ENCODE data around the gene STUB1. TPM values are rescaled to one million over a fixed set of nuclear protein-coding genes. Genes with fewer than 3 reads are reported as not detected.

Gene STUB1
- total RNA-seq, 2 experiments from 2014 or later: 57.1 to 61.7 TPM

- Mint-ChIP-seq H3K4me3 (peak overlapping the region; percentile 78), H3K4me1 (ENCODE audit: low read depth) (peaks cover 20% of the 10 kb centered on the region), H3K9me3 (no peaks in the 10 kb centered on the region), H3K27me3 (peaks cover 4% of the 10 kb centered on the region), H3K36me3 (ENCODE audit: low read depth) (no peaks in the 10 kb centered on the region), H3K27ac (peak overlapping the region; percentile 75)
- intact Hi-C loops (cut with micrococcal nuclease): no loop called here
- no peak for TF ChIP-seq CTCF (IDR thresholded peaks at IDR 0.05)
- DNase-seq: peak; percentile 79
- ChIA-PET POLR2A (interaction anchor here (0.7 to 2.9 kb wide), 15 partner anchors 8 to 169 kb away, joined by 3 to 11 read pairs (median 4); partner anchors contain the start of genes ANTKMT, CCDC78, HAGHL and JMJD8), CTCF (interaction anchor here (0.6 to 1.5 kb wide), 8 partner anchors 9 to 90 kb away, joined by 3 to 5 read pairs (median 3); partner anchors contain the start of genes CIAO3 and METRN)
- ATAC-seq: peak; percentile 82
Measured at GRCh38 chr16:695355-696089, 15.3 kb downstream of the STUB1 start.

- ChIA-PET CTCF (no interaction called here), POLR2A (interaction anchor here (2.6 kb wide), 1 partner anchor 9 kb away, joined by 7 read pairs; the partner anchor contains the start of gene WDR24)
- no peaks in the 10 kb centered on the region for H3K9me3 Mint-ChIP-seq
- DNase-seq (no peak), ATAC-seq (no peak)
- no peak overlapping the region for H3K27ac Mint-ChIP-seq
- H3K27me3 Mint-ChIP-seq: peaks cover 29% of the 10 kb centered on the region
- H3K36me3 Mint-ChIP-seq (ENCODE audit: low read depth): no peaks in the 10 kb centered on the region
- no peak for TF ChIP-seq CTCF (IDR thresholded peaks at IDR 0.05)
- H3K4me3 Mint-ChIP-seq: no peak overlapping the region
- H3K4me1 Mint-ChIP-seq (ENCODE audit: low read depth): peaks cover 16% of the 10 kb centered on the region
- intact Hi-C loops (cut with micrococcal nuclease): no loop called here
Measured at GRCh38 chr16:698911-699671, 18.9 kb downstream of the STUB1 start.

- Mint-ChIP-seq H3K9me3 (no peaks in the 10 kb centered on the region), H3K4me3 (no peak overlapping the region), H3K36me3 (ENCODE audit: low read depth) (no peaks in the 10 kb centered on the region), H3K4me1 (ENCODE audit: low read depth) (peaks cover 7% of the 10 kb centered on the region), H3K27ac (no peak overlapping the region), H3K27me3 (peaks cover 28% of the 10 kb centered on the region)
- intact Hi-C loops (cut with micrococcal nuclease): no loop called here
- no peak for TF ChIP-seq CTCF (IDR thresholded peaks at IDR 0.05)
- DNase-seq (peak; percentile 42), ATAC-seq (peak; percentile 71)
- ChIA-PET POLR2A (interaction anchor here (0.9 to 2.6 kb wide), 6 partner anchors 10 to 106 kb away, joined by 3 to 7 read pairs (median 4); partner anchors contain the start of genes ANTKMT, CHTF18, RPUSD1 and WDR24), CTCF (interaction anchor here (1.6 kb wide), 1 partner anchor 11 kb away, joined by 6 read pairs; no protein-coding TSS in a partner anchor)
Measured at GRCh38 chr16:700684-701584, 20.7 kb downstream of the STUB1 start.

GRCh38 chr16:702341-702740, 22.1 kb downstream of the STUB1 start:
- H3K4me3 Mint-ChIP-seq: no peak overlapping the region
- peaks cover 39% of the 10 kb centered on the region for H3K27me3 Mint-ChIP-seq
- peaks cover 4% of the 10 kb centered on the region for H3K4me1 Mint-ChIP-seq (ENCODE audit: low read depth)
- H3K36me3 Mint-ChIP-seq (ENCODE audit: low read depth): no peaks in the 10 kb centered on the region
- no peak for TF ChIP-seq CTCF (IDR thresholded peaks at IDR 0.05)
- no peaks in the 10 kb centered on the region for H3K9me3 Mint-ChIP-seq
- POLR2A ChIA-PET: interaction anchor here (0.9 to 1.5 kb wide), 3 partner anchors 8 to 85 kb away, joined by 3 to 6 read pairs (median 4); partner anchors contain the start of gene ANTKMT
- H3K27ac Mint-ChIP-seq: no peak overlapping the region
- CTCF ChIA-PET: interaction anchor here (1.2 to 2.1 kb wide), 4 partner anchors 10 to 83 kb away, joined by 3 to 13 read pairs (median 6); partner anchors contain the start of gene METRN
- intact Hi-C loops (cut with micrococcal nuclease): no loop called here
- DNase-seq (no peak), ATAC-seq (no peak)
